Cerebellar nuclear complex (tissue), 1 donor: Measurements from ENCODE around the gene B9D1.

ENCODE experiments used
- DNase-seq, 2 experiments: peaks; one replicate each; lab custom pipeline; 2025; lab: John Stamatoyannopoulos, UW

B9D1 gene

DNA sequence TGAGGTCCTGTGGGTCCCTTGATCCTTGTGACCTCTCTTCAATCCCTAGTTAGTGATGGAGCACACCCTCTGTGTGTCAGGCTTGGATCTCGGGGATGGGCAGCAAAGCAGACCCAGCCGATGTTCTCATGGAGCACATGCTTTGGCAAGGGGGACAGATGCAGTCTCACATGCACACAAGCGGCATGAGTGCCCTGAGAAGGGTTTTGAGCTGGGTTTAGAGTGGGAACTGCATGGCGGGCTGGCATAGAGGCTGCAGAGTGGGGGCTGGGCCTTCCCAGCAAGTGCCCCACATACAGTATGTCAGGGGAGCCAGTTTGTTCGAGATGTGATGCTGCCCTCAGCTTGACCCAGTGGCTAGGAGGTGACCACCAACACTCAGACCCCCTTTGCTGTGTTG is 41.6 kb downstream of the B9D1 start:
- DNase-seq: no peak

GRCh38 chr17:19319771-19320505 is 42.6 kb downstream of the B9D1 start:
- DNase-seq: no peak

DNA sequence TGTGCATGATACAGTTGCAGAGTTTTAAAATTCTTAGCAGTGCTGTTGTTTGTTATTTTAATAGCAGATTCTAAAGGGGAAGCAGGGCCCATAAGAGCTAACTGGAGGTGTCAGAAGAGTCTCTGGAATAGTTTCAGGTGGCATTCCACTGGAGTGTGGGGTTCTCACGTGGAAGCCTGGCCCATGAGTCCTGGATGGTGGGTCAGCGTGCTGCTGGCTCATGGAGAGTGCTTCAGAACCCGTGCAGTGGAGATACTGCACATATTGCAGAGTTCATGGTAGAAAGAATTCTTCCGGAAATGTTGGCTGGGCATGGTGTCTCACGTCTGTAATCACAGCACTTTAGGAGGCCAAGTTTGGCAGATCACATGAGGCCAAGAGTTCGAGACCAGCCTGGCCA is 43.9 kb downstream of the B9D1 start:
- no peak for DNase-seq

DNA sequence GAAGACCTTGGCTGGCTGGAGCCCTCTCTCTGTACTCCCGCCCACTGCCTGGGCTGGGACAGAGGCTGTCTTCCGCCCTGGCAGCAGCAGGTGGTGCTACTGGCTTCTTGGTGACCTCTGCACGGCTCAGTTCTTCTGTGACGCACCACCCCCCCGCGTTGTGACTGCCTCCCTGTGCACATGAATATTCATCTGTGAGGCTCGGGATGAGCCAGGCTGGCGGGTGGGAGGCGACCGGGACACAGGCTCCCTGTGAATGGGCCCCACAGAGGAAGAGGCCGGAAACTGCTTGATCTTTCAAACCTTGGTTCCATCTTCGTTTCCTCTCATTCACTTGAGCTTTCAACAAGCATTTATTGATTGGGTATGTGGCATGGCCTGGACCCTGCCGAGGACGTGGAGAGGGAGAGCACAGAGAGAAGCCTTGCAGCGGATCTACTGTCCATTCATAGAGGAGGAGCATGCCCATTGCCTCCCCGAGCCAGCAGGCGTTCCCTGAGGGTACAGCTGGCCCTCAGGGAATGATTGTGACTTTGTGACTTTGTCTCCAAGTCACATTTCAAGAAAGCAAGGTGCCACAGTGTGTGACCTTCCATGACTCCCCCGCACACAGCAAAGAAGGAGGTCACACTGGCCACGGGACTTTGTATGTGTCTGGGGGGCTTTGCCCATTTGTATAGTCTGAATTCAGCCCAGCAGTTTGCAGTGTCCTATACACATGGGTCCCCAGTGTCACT is 45.0 kb downstream of the B9D1 start:
- DNase-seq: peak in 1 of 2 experiments; percentile 65

GRCh38 chr17:19316761-19317358 is 45.7 kb downstream of the B9D1 start:
- DNase-seq: peak in 1 of 2 experiments; percentile 92

DNA sequence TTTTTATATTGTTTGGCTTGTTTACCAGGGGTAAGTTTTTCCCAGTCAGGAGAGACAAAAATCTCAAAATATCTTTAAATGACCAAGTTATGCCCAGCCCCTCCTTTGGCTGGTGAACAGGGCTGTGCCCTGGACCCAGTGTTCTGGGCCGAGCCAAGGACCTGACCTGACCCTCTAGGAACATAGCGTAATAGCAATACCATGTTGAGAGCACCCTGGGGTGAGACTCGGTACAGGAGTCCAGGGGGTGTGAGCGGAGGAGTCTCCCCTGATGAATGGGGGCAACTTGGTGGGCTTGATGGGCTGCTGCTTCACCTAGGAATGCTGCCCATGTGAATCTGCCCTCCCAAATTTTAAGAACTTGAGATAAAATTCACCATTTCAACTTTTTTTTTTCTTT is 47.4 kb downstream of the B9D1 start:
- no peak for DNase-seq

DNA sequence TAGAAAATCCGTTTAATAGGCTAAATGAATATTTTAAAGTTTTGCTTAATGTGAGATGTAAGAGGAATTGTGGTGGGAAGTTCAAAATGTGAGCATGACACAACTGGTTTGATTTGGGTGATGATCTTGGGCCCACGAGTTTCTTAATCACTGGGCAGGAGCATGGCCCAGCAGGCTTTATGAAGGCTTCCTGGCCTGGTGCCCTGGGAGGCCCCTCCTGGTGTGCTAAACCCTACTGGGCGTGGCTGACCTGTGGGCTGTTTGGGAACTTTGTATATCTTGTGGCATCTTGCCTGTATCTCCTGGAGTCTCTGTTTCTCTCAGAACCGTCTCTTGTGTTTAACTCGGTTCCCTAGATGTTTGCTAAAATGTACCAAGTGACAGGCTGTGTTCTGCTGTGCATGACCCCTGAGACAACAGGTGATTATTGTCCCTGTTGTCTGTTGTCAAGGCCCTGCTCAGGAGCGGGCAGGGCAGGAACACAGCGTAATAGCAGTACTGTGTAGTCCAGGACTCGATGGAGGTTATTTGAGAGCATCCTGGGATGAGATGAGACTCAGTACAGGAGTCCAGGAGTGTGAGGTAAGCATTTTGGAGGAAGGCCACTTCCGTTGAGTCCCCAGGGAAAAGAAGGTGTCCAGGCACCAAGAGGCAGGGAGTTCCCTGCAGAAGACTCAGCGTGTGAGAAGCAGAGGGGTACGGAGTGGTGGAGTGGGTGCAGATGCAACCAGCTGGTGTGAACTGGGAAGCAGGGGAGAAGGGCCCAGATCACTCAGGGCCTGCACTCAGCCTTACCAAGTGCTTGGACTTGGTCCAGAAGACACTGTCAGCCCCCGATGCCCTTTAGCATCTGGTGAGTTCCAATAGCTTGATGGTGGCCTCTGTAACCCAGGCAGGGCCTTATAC is 48.5 kb downstream of the B9D1 start:
- no peak for DNase-seq

GRCh38 chr17:19313066-19313745 is 49.3 kb downstream of the B9D1 start:
- no peak for DNase-seq

- DNase-seq: no peak
These were observed 50.1 kb downstream of the B9D1 start for GRCh38 chr17:19312406-19312805.

DNA sequence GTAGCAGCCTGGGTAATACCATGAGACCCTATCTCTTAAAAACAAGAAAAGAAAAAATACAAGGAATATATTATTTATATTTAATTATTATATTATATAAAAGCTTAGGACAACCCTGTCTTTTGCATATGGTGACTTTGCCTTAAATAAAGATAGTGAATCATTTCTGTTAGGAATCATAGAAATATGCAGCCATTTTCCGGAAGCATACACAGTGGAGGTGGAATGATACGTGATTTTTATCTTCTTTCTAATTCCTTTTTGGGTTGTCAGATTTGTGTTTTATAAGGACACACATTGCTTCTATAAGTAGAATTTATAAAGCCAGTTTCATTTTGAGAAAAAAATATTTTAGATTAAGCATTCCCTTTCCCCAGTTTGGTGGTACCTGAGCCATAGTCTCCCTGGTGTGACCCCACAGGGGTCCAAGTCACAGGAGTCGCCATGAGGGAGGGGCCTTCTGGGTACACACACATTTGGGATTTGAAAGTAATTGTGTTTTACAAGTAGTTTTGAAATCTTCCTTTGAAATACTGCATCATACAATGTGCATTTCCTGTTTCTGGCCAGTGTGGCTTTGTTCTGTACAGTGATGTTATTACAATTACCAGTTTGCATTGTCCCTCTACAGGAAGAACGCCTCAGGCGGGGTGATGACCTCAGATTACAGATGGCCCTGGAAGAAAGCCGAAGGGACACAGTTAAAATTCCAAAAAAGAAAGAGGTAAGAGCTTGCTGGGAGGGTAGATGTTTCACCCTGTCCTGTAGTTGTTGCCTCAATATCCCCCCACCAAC is 50.9 kb downstream of the B9D1 start:
- DNase-seq: no peak

DNA sequence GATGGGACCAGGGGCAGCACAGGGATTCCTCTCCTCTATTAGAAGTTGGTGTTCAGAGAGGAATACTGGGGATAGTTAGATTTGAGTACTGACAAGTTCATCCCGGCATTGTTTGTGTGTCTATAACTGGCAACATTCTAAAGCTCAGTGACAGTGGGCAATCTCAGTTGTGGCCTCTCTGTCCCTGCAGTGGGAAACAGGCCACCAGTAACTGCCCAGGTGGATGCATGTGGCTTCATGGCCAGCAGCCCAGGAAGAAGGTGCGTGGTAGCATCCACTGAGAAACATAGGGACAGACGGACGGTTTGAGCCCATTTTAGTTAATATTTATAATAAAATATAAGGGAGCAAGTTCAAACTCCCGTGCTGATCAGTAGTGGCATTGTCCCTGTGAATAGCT is 51.5 kb downstream of the B9D1 start:
- DNase-seq: no peak

- no peak for DNase-seq
These were observed 52.4 kb downstream of the B9D1 start for GRCh38 chr17:19310151-19310550.

DNA sequence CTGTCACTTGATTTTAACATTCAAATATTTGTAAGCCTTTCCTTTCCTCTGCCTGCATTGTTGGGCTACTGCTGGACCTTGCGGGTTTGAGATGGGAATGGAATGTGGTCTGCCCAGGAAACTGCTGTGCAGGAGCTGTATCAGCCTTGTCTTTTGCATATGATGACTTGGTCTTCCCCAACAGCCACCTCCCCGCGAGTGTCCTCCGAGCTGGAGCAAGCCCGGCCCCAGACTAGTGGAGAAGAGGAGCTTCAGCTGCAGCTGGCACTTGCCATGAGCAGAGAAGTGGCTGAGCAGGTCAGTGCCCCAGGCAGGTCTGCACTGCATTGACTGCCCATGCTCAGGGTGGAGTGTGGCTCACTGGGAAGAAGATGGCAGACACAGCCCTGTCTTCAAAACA is 52.8 kb downstream of the B9D1 start:
- DNase-seq: no peak

DNA sequence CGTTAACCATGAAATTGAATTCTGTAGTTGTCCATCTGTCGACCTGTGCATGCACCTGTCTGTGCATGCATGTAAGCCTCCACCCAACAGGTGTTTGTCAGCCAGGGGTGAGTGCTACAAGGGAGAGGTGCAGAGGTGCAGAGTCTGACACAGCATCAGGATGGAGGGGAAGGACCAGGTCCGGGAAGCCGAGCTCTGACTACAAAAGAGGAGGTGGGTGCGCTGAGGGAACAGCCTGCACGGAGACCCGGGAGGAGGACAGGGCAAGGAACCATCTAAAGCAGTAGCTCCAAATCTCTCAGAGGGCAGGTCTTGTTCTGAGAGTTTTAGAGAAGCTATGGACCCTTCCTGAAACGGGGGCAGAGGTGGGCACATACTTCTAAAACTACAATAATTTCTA is 54.1 kb downstream of the B9D1 start:
- DNase-seq: no peak

DNA sequence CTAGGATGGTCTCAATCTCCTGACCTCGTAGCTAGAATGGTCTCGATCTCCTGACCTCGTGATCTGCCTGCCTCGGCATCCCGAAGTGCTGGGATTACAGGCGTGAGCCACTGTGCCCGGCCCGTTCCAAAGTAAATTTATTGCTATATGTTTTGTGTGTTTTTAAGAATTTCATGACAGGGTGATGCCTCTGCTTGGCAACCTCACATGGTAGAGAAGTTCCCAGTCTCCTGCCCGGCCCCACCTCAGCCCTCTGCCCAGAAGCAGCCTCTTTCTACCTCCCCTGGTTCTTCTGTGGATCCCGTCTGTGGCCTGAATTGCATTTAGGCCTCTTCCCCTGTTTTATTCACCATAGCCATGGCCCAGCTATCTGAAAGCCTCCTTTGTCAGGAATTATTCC is 55.0 kb downstream of the B9D1 start:
- DNase-seq: no peak

DNA sequence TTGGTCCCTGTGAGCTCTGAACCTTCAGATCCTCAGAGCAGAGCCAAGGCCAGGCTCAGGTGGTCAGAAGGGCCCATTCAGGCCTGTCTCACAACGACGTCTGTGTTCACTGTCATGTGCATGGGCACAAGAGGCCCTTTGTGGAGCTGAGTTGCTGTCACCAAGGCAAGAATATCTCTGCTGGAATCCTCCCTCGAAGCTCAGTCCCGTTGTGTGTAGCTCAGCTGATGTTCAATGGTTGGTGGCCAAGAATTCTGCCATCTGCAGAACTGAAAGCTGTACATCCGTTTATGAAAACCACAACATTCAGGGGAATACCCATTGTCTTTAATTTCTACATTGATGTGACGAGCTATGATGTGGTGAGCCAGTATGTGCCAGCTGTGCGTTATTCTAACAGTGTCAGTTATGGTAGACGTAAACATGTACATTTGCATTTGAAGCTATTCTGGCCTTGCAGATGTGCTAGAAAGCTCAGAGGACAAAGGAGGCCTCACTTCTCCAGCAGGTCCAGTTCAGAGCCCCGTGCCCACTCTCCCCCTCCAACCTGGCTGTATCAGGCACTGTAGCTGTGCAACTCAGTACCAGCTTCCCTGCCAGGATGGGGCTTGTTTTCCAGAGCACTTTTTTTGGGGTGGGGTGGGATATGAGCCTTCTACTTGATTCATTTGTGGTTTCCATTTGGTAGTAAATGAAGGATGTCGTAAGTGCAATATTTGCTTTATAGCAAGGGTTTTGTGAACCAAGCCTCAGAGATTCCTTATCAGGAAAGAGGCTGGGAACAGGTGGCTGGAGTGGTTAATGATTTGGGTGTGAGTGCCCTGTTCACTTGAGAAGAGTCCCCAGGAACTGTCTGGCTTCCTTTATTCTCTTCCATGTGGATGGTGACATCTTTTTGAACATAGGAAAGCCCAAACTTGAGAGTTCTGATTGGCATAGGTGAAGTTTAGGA is 56.1 kb downstream of the B9D1 start:
- no peak for DNase-seq

- DNase-seq: no peak
These were observed 56.8 kb downstream of the B9D1 start for GRCh38 chr17:19305761-19306159.

GRCh38 chr17:19305256-19305655 is 57.3 kb downstream of the B9D1 start:
- DNase-seq: no peak

DNA sequence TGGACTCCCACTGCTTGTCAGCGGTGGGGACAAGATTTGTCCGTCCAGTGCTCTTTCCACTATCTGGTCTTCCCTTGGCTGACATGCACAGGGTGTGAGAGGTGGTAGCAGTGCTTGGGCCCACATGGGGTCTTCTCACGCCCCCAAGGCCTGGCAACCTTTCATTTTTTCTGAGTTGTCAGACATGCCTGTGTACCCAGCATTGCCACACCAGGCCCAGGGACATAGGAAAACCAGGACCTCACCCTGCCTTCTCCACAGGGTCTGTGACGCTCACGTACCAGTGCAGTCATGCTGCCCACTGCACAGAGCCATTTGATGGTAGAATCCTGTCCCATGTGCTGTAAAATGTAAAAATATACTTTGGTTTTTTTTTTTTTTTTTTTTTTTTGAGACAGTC is 57.8 kb downstream of the B9D1 start:
- no peak for DNase-seq

DNA sequence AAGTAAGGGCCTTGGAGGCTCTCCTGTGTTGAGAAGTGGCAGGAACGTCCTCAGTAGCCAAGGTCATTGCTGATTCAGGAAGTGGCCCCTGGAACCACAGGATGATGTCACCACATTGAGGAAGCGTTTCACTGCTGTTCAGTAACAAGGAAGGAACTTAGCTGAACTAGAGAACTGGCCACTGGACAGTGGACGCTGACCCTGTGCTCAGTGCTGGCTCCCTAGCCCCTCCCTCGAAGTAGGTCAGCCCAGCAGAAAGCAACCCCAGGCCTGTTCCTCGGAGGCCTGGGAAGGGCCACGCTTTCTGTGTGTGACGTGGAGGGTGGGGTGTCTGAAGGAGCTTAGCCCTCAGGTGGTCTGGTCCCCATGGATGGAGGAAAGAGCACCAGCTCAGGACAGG is 58.3 kb downstream of the B9D1 start:
- no peak for DNase-seq
